GM18508 (cell line): ENCODE data around the gene DIRAS1.

Source experiments
- ATAC-seq: cut with Tn5 transposase; IDR thresholded peaks from one replicate; pipeline ENCODE4 v1.9.1; 2021; ENCODE audit warnings: moderate number of reproducible peaks; ENCODE audit not compliant: insufficient read depth, unreplicated experiment

The DIRAS1 gene

GRCh38 chr19:2755811-2756210 lies 34.6 kb upstream of the DIRAS1 start:
- no peak for ATAC-seq

- ATAC-seq: no peak
Observed at GRCh38 chr19:2755448-2755705, 34.2 kb upstream of the DIRAS1 start.

GRCh38 chr19:2754659-2755447 lies 33.7 kb upstream of the DIRAS1 start:
- no peak for ATAC-seq

GRCh38 chr19:2751438-2751830 lies 30.3 kb upstream of the DIRAS1 start:
- no peak for ATAC-seq

GRCh38 chr19:2750808-2751437 lies 29.8 kb upstream of the DIRAS1 start:
- no peak for ATAC-seq

- ATAC-seq: no peak
Observed at GRCh38 chr19:2747349-2747748, 26.2 kb upstream of the DIRAS1 start.

- ATAC-seq: no peak
Observed at GRCh38 chr19:2744113-2744512, 22.9 kb upstream of the DIRAS1 start.

- ATAC-seq: no peak
Observed at GRCh38 chr19:2743099-2743498, 21.9 kb upstream of the DIRAS1 start.

- ATAC-seq: no peak
Observed at GRCh38 chr19:2740314-2740656, 19.1 kb upstream of the DIRAS1 start.

GRCh38 chr19:2739602-2740313 lies 18.6 kb upstream of the DIRAS1 start, which contains the start of gene SLC39A3:
Gene SLC39A3, minus strand, starts transcription at chr19:2740017. Its CDS starts 2,760 bp downstream, at chr19:2737257.
- ATAC-seq: peak; percentile 61

- no peak for ATAC-seq
Observed at GRCh38 chr19:2736550-2737190, 15.5 kb upstream of the DIRAS1 start.

- ATAC-seq: no peak
Observed at GRCh38 chr19:2735374-2735773, 14.2 kb upstream of the DIRAS1 start.

GRCh38 chr19:2734589-2735288 lies 13.6 kb upstream of the DIRAS1 start:
- ATAC-seq: no peak

GRCh38 chr19:2733930-2734588 lies 12.9 kb upstream of the DIRAS1 start:
- ATAC-seq: no peak

- no peak for ATAC-seq
Observed at GRCh38 chr19:2732883-2733282, 11.7 kb upstream of the DIRAS1 start.

- ATAC-seq: no peak
Observed at GRCh38 chr19:2732157-2732725, 11.1 kb upstream of the DIRAS1 start.

- no peak for ATAC-seq
Observed at GRCh38 chr19:2731181-2731995, 10.2 kb upstream of the DIRAS1 start.

GRCh38 chr19:2729943-2730818 lies 9.0 kb upstream of the DIRAS1 start:
- no peak for ATAC-seq
